Measurements from ENCODE around the gene STK33.

Gene STK33

DNA sequence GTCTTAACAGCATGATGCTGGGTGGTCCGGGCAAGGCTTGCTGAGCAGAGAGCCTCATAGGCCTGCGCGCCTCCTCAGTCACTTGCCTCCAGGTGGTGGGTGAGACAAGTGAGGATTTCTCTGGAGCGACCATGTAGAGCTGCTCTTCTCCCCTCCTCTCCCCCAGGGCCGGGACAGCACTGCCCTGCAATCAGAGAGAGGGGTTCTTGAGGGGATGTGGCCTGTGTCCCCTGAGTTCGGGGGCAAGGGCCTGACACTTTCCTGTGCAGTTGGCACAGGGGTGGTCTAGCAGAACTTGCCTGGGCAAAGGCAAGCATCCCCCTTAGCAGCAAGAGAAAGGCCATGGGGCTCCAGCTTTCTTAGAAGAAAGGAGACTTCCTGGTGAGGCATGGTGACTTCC is 234.5 kb downstream of the STK33 start:
- no peak for DNase-seq (ENCODE audit: low read depth, low spot score)
- H3K4me3 ChIP-seq (ENCODE audit: low read depth, low read length): no peak overlapping the region
- TF ChIP-seq, protein P1, sequence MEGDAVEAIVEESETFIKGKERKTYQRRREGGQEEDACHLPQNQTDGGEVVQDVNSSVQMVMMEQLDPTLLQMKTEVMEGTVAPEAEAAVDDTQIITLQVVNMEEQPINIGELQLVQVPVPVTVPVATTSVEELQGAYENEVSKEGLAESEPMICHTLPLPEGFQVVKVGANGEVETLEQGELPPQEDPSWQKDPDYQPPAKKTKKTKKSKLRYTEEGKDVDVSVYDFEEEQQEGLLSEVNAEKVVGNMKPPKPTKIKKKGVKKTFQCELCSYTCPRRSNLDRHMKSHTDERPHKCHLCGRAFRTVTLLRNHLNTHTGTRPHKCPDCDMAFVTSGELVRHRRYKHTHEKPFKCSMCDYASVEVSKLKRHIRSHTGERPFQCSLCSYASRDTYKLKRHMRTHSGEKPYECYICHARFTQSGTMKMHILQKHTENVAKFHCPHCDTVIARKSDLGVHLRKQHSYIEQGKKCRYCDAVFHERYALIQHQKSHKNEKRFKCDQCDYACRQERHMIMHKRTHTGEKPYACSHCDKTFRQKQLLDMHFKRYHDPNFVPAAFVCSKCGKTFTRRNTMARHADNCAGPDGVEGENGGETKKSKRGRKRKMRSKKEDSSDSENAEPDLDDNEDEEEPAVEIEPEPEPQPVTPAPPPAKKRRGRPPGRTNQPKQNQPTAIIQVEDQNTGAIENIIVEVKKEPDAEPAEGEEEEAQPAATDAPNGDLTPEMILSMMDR (IDR thresholded peaks at IDR 0.05; ENCODE audit: low read depth, low read length): no peak
- in situ Hi-C loops (cut with HindIII; ENCODE audit: low sequenced_read_pairs): no loop called here

DNA sequence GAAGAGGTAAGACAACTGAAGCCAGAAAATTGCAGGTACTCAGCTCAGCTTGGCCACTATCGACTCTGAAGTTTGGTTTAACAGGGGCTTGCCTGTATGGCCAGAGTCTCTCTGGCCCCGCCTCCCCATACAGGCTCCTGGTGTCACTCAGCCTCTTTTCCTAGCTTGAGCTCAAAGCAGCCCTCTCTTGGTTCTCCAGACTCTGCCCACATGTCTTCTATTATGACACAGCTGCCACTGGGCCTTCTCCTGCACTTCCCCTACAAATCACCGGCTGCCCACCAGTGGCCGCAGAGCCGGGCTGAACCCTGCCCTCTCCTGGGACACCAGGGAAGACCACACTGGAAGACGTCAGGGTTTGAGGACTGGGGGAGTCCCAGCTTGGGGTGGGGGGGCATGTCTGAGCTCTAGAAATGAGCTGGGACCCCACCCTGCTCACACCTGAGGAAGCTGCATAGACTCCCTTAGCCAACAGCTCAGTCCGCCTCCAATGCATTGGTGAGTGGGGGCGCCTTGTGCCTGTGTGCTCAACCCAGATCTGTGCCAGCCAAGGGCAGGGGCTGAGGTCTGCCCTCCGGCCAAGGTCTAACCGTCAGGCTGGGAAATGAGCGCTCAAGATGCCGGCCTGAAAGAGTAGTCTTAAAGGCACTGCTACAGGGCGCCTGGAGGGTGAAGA is 236.0 kb downstream of the STK33 start:
- TF ChIP-seq, protein P1 (IDR thresholded peaks at IDR 0.05; ENCODE audit: low read depth, low read length): no peak
- DNase-seq (ENCODE audit: low read depth, low spot score): no peak
- in situ Hi-C loops (cut with HindIII; ENCODE audit: low sequenced_read_pairs): no loop called here
- H3K4me3 ChIP-seq (ENCODE audit: low read depth, low read length): no peak overlapping the region

DNA sequence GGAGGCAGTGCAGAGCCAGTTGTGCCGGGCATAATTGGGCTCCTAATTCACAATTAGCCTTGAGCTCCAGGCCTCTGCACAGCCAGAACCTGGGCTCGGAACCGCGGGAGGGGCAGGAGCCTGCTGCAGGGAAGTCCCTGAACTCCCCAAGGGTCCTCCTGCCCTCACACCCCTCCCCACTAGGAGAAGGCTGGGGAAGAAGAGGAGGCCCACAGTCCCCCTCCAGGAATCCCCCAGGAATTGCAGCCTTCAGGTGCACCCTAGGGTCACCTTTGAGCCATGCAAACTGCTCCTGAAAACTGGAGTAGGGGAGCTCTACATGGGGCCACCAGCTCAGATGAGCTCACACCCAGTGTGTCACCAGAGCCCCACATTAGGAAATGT is 236.5 kb downstream of the STK33 start:
- DNase-seq (ENCODE audit: low read depth, low spot score): no peak
- TF ChIP-seq, protein P1 (IDR thresholded peaks at IDR 0.05; ENCODE audit: low read depth, low read length): no peak

DNA sequence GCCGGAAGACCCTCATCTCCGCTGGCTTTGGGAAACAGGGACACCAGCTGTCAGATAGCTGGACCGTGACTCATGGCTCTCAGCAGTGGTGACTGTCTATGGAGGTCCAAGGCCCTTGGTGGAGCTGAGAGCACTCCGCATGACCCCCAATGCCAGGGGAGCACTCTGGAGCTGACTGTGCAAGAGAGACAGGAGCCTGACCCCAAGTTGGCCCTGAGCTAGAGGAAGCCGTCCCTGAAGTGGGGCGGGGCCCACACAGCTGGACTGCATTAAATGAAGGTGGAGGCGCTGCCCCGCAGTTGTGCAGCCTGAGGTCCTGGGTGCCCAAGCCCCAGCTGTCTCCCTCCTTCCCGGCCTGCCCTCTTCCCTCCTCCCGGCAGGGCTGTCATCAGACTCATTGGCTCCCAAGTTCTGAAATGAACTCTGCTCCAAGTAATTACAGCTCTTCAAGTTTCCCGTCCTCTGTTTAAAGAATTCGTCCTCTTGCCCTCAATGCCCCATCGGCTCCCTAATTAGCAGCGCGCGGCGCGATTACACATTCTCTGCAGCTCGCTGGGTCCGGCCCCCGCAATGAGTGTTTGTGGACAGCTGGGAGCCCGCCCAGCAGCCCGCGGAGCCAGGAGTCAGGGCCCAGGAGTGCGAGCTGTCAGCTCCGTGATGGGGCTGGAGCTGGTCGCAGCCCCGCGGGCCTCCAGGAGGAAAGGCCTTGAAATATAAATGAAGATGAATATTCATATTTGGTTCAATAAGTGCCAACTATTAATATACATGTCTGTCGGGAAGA is 237.1 kb downstream of the STK33 start:
- TF ChIP-seq, protein P1 (IDR thresholded peaks at IDR 0.05; ENCODE audit: low read depth, low read length): no peak
- in situ Hi-C loops (cut with HindIII; ENCODE audit: low sequenced_read_pairs): no loop called here
- H3K4me3 ChIP-seq (ENCODE audit: low read depth, low read length): no peak overlapping the region
- no peak for DNase-seq (ENCODE audit: low read depth, low spot score)

More for the DNA sequence above, 236.5 kb downstream of the STK33 start:
- no peak overlapping the region for H3K4me3 ChIP-seq (ENCODE audit: low read depth, low read length)
- in situ Hi-C loops (cut with HindIII; ENCODE audit: low sequenced_read_pairs): no loop called here

DNA sequence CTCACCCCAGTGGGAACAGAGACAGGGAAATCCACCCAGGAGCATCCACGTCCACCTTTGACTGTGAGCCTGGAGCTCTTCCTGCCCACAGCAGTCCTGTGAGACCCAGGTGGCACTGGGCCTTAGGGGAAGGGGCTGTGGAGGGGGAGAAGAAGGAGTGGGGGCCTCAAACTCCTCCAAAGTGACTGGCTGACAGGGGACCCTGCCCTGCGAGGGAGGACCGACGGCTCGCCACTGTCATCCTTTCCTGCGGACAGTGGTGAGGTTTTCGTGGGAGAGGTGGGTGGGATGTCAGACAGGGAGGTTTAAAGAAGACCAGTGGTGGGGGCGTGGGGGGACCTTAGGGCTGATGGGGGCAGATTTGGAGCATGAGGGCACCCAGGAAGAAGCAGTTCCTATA is 237.8 kb downstream of the STK33 start:
- TF ChIP-seq, protein P1 (IDR thresholded peaks at IDR 0.05; ENCODE audit: low read depth, low read length): no peak
- no peak for DNase-seq (ENCODE audit: low read depth, low spot score)
- H3K4me3 ChIP-seq (ENCODE audit: low read depth, low read length): no peak overlapping the region
- in situ Hi-C loops (cut with HindIII; ENCODE audit: low sequenced_read_pairs): no loop called here

DNA sequence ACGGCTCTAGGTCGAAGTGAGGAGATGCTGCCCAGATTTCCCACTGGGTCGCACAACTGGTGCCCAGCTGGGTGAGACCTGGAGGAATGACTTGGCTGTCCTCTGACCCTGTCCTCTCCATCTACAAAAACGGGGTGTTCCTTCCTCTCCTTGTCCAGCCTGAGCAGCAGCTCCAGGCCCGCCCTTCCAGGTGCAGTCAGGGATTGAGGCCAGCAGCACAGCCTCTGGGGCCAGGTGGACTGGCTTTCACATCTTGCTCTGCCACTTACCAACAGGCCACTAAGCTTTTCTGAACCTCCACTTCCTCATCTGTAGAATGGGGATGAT is 238.6 kb downstream of the STK33 start:
- in situ Hi-C loops (cut with HindIII; ENCODE audit: low sequenced_read_pairs): no loop called here
- DNase-seq (ENCODE audit: low read depth, low spot score): no peak
- TF ChIP-seq, protein P1 (IDR thresholded peaks at IDR 0.05; ENCODE audit: low read depth, low read length): no peak
- H3K4me3 ChIP-seq (ENCODE audit: low read depth, low read length): no peak overlapping the region

Measured in astrocyte of the spinal cord (primary cell).